GM12892 (cell line): ENCODE results near the gene CCL7.

Experiments
- DNase-seq: peaks from one replicate; pipeline ENCODE4 v3.0.0; 2011; ENCODE audit not compliant: insufficient read length
- FAIRE-seq: peaks from 2 replicates; lab custom pipeline; 2011; peaks lifted over from hg19 to GRCh38; lab: Jason Lieb, UNC
- POLR2A ChIP-seq: IDR thresholded peaks from 2 replicates; pipeline ENCODE4 v1.6.1; 2011; ENCODE audit warnings: low read depth, low read length, control low read depth
- POLR2AphosphoS5 ChIP-seq: IDR thresholded peaks from 2 replicates; pipeline ENCODE4 v1.6.1; 2011; ENCODE audit warnings: low read depth, low read length, control low read depth
- TAF1 ChIP-seq: IDR thresholded peaks from 2 replicates; pipeline ENCODE4 v1.6.1; 2011; ENCODE audit warnings: low read depth, mild to moderate bottlenecking, control low read depth, low read length, borderline replicate concordance

CCL7 gene

DNA sequence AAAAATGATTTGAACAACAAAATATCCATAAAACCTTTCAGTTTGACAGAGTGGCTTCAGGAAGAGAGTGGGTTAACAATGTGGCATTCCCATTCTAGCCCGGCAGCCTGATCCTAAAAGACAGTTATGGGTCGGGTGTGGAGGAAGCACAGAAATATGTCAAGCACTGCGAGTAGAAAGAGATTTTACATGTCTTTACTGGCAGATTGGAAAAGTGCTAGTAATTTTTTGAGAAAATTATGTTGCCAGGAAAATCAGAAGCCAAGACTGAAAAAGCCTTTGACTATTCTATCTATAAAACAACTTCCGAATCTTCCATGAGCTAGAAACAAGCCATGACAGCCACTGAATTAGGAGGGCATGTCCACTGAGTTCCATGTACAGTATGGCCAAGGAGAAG lies 9.2 kb upstream of the CCL7 start:
- no peak for TF ChIP-seq POLR2A
- TF ChIP-seq TAF1: no peak
- no peak for FAIRE-seq

DNA sequence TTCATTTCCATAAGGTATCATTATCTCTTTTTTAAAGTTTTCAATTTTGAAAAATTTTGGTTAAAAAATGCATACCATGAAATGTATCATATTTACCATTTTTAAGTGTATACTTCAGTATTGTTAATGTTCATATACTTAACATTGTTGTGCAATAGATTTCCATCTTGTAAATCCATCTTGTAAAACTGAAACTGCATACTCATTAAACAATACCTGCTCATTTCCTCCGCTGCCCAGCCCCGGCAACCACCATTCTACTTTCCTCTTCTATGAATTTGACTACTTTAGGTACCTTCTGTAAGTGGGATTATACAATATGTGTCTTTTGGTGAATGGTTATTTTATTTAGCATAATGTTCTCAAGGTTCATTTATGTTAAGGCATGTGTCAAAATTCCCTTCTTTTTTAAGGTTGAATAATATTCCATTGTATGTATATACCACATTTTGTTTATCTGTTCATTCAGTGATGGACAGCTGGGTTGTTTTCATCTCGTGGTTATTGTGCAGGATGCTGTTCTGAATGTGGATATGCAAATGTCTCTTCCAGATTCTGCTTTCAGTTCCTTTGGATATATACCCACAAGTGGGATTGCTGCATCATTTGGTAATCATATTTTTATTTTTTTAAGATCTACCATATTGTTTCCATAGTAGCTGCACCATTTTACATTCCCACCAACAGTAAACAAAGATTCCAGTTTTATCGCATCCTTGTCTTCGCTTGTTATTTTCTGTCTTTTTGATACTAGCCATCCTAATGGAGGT lies 8.3 kb upstream of the CCL7 start:
- FAIRE-seq (no peak), DNase-seq (no peak)
- TF ChIP-seq TAF1 (no peak), POLR2AphosphoS5 (no peak), POLR2A (no peak)

More for the DNA sequence above, 9.2 kb upstream of the CCL7 start:
- DNase-seq: no peak

GRCh38 chr17:34265711-34266110 lies 4.3 kb upstream of the CCL7 start:
- no peak for DNase-seq
- TF ChIP-seq POLR2AphosphoS5 (no peak), TAF1 (no peak), POLR2A (no peak)
- no peak for FAIRE-seq

- DNase-seq (no peak), FAIRE-seq (no peak)
- no peak for TF ChIP-seq POLR2A
- TF ChIP-seq TAF1: no peak
Measured at GRCh38 chr17:34275881-34276280, 5.9 kb downstream of the CCL7 start.

DNA sequence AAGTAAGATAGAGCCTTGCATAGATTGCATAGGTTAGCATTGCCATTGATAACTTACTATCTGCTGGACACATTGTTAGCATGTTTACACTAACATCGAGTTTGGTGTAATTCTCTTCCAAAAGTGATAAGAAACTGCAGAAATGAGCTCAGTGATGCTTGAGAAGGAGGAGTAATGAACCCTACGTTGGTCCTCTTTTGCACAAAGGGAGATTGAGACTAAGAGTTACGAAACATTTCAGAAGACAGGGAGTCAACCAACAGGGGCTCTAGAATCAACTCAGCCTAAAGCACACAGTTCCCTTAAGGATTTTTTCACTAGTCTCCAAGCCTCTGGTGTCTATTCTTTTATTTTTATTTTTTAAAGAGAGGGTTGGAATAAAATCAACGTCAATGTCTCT lies 6.8 kb downstream of the CCL7 start:
- no peak for FAIRE-seq
- DNase-seq: no peak
- TF ChIP-seq POLR2AphosphoS5 (no peak), TAF1 (no peak), POLR2A (no peak)

DNA sequence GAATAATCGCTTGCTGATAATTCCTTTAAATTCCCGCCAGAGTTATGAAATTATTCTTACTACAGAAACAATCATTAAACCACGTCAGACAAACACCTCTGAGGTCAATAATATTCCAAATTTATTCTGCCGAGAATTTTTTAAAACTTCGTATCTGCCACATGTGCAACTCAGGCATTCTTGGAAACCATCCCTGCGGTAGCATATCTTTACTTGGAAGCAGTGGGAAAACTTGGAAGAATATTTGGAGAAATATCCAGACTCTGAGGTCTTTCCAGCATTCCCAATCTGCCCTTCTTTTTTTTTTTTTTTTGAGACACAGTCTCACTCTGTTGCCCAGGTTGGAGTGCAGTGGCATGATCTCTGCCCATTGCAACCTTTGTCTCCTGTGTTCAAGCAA lies 13.6 kb downstream of the CCL7 start:
- FAIRE-seq: no peak
- TF ChIP-seq TAF1 (no peak), POLR2A (no peak), POLR2AphosphoS5 (no peak)
- DNase-seq: no peak

DNA sequence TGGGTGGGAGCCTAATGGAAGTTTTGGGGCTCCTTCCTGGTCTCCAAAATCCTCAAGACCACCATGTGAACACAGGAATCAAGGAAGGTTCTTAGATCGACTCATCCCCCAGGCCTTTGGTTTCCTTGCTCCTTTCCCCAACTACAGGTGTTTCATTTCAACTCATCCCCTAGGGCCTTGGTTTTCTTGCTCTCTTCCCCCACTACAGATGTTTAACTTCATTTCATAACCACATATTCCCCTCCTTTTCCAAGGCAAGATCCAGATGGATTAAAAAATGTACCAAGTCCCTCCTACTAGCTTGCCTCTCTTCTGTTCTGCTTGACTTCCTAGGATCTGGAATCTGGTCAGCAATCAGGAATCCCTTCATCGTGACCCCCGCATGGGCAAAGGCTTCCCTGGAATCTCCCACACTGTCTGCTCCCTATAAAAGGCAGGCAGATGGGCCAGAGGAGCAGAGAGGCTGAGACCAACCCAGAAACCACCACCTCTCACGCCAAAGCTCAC lies 15.3 kb downstream of the CCL7 start, which contains the start of gene CCL11:
CCL11 (plus strand) TSS at position 457 of the 507 bp plus-strand sequence. CDS start 67 bp downstream, outside the sequence.
- TF ChIP-seq POLR2AphosphoS5 (no peak), TAF1 (no peak), POLR2A (no peak)
- FAIRE-seq (no peak), DNase-seq (no peak)

- no peak for TF ChIP-seq POLR2AphosphoS5
- TF ChIP-seq POLR2A: no peak
- TF ChIP-seq TAF1: no peak
- FAIRE-seq (no peak), DNase-seq (no peak)
Measured at GRCh38 chr17:34287875-34288274, 17.9 kb downstream of the CCL7 start.

DNA sequence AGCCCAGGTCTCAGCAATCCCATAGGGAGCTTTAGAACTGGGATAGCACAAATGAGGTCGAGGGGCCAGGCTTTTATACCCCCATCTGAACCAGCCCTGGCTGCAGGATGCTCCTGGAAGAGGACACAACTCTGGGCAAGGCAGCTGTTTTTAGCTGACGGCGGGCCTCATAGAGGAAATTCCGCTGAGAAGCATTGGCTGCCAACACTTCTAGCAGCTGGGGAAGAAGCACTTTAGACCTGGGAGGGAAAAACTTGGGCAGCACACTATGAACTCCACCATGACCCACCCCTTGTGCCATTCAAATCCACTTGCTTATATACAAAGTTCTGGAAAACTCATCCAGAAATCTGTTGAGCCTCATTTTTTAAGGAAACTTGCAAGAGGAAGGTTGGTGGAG lies 20.6 kb downstream of the CCL7 start:
- no peak for TF ChIP-seq TAF1
- TF ChIP-seq POLR2AphosphoS5: no peak
- no peak for TF ChIP-seq POLR2A
- FAIRE-seq: no peak
- DNase-seq: no peak

DNA sequence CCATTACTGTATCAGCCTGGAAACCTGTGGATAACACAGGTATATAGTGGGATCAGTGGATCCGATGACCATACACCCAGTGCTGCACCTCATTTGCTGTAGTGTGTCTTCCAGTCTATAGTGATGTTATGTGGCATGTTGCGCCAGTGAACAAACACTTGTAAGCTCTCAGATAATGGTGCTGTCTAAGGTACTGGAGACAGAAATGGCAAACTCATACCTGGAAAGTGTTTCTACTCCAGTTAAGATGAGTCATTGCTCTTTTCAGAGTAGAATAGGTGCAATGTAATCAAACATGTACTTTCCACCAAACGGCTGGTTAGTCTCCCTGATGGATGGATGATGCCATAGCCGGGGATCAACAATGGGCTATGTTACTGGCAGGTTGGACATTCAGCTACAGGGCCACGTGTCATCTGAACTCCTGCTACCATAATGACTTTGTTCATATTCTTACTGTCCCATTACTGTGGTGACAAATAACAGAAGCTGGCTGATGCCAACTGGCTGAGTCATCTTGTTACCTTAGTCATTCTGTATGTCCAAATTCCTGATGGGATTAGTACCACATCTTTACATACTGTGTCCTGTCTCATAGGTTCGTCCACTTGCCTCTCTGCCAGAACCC lies 21.8 kb downstream of the CCL7 start:
- no peak for FAIRE-seq
- DNase-seq: no peak
- TF ChIP-seq POLR2AphosphoS5 (no peak), TAF1 (no peak), POLR2A (no peak)

DNA sequence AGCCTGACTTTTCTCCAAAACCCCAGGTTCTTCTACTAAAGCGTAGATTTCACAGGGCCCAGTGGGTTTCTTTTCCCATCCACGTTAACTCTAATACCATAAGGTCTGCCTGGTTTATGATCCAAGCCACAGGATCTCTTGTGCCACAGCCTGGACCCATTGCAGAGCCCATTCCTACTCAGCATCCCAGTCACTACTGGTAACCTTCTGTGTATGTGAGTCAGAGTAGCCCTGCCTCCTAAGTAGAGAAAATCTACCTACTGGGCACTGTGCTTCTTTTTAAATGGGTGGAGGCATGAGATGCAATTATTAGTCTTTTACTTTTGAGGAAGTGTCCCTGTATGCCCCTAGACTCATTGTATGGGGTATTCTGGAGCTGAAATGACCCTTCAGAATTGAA lies 29.0 kb downstream of the CCL7 start:
- no peak for TF ChIP-seq POLR2A
- no peak for TF ChIP-seq TAF1
- TF ChIP-seq POLR2AphosphoS5: no peak
- FAIRE-seq: no peak
- DNase-seq: no peak
